ENCODE data around the gene ING4.

DNA sequence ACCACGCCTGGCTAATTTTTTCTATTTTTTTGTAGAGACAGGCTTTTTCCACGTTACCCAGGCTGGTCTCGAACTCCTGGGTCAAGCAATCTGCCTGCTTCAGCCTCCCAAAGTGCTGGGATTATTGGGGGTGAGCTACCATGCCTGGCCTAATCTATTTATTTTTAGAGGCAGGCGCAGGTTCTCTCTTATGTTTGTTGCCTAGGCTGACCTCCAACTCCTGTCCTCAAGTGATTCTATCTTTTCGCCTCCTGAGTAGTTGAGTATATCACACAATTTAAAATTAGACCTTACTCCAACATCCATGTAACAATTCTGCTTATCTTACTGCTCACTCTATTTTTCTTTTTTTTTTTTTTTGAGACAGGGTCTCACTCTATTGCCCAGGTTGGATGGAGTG lies 8.9 kb downstream of the ING4 start:
- TF ChIP-seq, protein P1, sequence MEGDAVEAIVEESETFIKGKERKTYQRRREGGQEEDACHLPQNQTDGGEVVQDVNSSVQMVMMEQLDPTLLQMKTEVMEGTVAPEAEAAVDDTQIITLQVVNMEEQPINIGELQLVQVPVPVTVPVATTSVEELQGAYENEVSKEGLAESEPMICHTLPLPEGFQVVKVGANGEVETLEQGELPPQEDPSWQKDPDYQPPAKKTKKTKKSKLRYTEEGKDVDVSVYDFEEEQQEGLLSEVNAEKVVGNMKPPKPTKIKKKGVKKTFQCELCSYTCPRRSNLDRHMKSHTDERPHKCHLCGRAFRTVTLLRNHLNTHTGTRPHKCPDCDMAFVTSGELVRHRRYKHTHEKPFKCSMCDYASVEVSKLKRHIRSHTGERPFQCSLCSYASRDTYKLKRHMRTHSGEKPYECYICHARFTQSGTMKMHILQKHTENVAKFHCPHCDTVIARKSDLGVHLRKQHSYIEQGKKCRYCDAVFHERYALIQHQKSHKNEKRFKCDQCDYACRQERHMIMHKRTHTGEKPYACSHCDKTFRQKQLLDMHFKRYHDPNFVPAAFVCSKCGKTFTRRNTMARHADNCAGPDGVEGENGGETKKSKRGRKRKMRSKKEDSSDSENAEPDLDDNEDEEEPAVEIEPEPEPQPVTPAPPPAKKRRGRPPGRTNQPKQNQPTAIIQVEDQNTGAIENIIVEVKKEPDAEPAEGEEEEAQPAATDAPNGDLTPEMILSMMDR (IDR thresholded peaks at IDR 0.05), result no peak
- TF ChIP-seq, protein P2, sequence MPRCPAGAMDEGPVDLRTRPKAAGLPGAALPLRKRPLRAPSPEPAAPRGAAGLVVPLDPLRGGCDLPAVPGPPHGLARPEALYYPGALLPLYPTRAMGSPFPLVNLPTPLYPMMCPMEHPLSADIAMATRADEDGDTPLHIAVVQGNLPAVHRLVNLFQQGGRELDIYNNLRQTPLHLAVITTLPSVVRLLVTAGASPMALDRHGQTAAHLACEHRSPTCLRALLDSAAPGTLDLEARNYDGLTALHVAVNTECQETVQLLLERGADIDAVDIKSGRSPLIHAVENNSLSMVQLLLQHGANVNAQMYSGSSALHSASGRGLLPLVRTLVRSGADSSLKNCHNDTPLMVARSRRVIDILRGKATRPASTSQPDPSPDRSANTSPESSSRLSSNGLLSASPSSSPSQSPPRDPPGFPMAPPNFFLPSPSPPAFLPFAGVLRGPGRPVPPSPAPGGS (IDR thresholded peaks at IDR 0.05), result no peak
- no peak for TF ChIP-seq EP300 (IDR thresholded peaks at IDR 0.05)
- no peak for TF ChIP-seq FOXS1 (CRISPR knock-in tag; IDR thresholded peaks at IDR 0.05)
- no peak for TF ChIP-seq PHF8 (IDR thresholded peaks at IDR 0.05; ENCODE audit: borderline replicate concordance, low read depth)
- TF ChIP-seq RAD21 (conservative IDR thresholded peaks at IDR 0.05 in 1 of 2, IDR thresholded peaks at IDR 0.05 in 1 of 2), result no peak
- no peak for TF ChIP-seq HDAC2 (IDR thresholded peaks at IDR 0.05)
- no peak for TF ChIP-seq RFX5 (IDR thresholded peaks at IDR 0.05)
- TF ChIP-seq NFE2L2 (conservative IDR thresholded peaks at IDR 0.05; ENCODE audit: low read length), result no peak

All from A549 (cell line).